H1 (cell line): ENCODE measurements around the gene SLC27A2. TPM values are rescaled to one million over a fixed set of nuclear protein-coding genes. Genes with fewer than 3 reads are reported as not detected.

Experiments
- CTCF ChIA-PET: fragments of 300-600 bp; sonication (Branson Sonifier 250); formaldehyde crosslinking; loops from one replicate; lab custom pipeline; 2021; ENCODE audit not compliant: partially characterized antibody; lab: Charles Lee
- POLR2A ChIA-PET: fragments of 300-600 bp; sonication (Branson Sonifier 250); formaldehyde crosslinking; loops from one replicate; lab custom pipeline; 2021; ENCODE audit warnings: inconsistent platforms; ENCODE audit not compliant: partially characterized antibody; lab: Charles Lee
- DNase-seq, 2 experiments: peaks; one replicate each; pipeline versions ENCODE4 v3.0.0 to v3.0.0-alpha.2; 2010 to 2022; ENCODE audit warnings: low spot score in 2 of 2, low read depth in 1 of 2, mixed read lengths in 1 of 2
- FAIRE-seq: peaks from 2 replicates; lab custom pipeline; 2011; peaks lifted over from hg19 to GRCh38; lab: Jason Lieb, UNC
- H2AFZ ChIP-seq: 2 replicates; pipeline ENCODE4 v1.8.1; 2012; ENCODE audit warnings: low read length, inconsistent platforms
- H2AK5ac ChIP-seq: 2 replicates; pipeline ENCODE4 v1.6.1; 2013; ENCODE audit warnings: low read depth, low read length
- H2BK120ac ChIP-seq: replicated peaks from 2 replicates; pipeline ENCODE3; 2013; ENCODE audit warnings: low read depth, low read length, inconsistent platforms
- H2BK12ac ChIP-seq: 2 replicates; pipeline ENCODE4 v1.6.1; 2013; ENCODE audit warnings: low read depth, low read length
- H2BK15ac ChIP-seq: 2 replicates; pipeline ENCODE4 v1.6.1; 2013; ENCODE audit warnings: low read length
- H2BK20ac ChIP-seq: 2 replicates; pipeline ENCODE4 v1.6.1; 2013; ENCODE audit warnings: low read length
- H2BK5ac ChIP-seq: 2 replicates; pipeline ENCODE4 v1.6.1; 2013; ENCODE audit warnings: low read depth, low read length
- H3K14ac ChIP-seq: 2 replicates; pipeline ENCODE4 v1.6.1; 2013; ENCODE audit warnings: inconsistent platforms; ENCODE audit not compliant: insufficient read length
- H3K18ac ChIP-seq: 2 replicates; pipeline ENCODE4 v1.6.1; 2013; ENCODE audit warnings: low read length; ENCODE audit errors: extremely low read depth
- H3K23ac ChIP-seq: 2 replicates; pipeline ENCODE4 v1.6.1; 2013; ENCODE audit warnings: inconsistent platforms; ENCODE audit not compliant: insufficient read length
- H3K23me2 ChIP-seq: 2 replicates; pipeline ENCODE4 v1.6.1; 2013; ENCODE audit warnings: low read depth, low read length
- H3K27ac ChIP-seq: 2 replicates; pipeline ENCODE4 v1.6.1; 2011; ENCODE audit warnings: low read depth, low read length, inconsistent platforms
- H3K27me3 ChIP-seq, 4 experiments: replicated peaks in 1 of 4; 1 replicate in 1 of 4; 2 replicates in 3 of 4; pipeline versions ENCODE4 v1.6.1 to v1.8.1; 2011 to 2013; ENCODE audit warnings: low read length in 3 of 4, mild to moderate bottlenecking in 3 of 4, inconsistent platforms in 2 of 4, mixed read lengths in 2 of 4, moderate library complexity in 1 of 4; ENCODE audit not compliant: control insufficient read depth in 3 of 4, insufficient read depth in 3 of 4; ENCODE audit errors: extremely low read depth in 1 of 4
- H3K36me3 ChIP-seq, 4 experiments: 2 replicates each; pipeline versions ENCODE4 v1.6.1 to v1.8.1; 2011 to 2013; ENCODE audit warnings: mild to moderate bottlenecking in 4 of 4, low read length in 3 of 4, moderate library complexity in 2 of 4, control low read depth in 1 of 4, inconsistent platforms in 1 of 4; ENCODE audit not compliant: insufficient read depth in 4 of 4, control insufficient read depth in 2 of 4
- H3K4ac ChIP-seq: replicated peaks from 2 replicates; pipeline ENCODE3; 2013; ENCODE audit warnings: low read length, low read depth, mixed read lengths, inconsistent platforms; ENCODE audit not compliant: insufficient read length
- H3K4me1 ChIP-seq, 4 experiments: replicated peaks in 1 of 4; 1 replicate in 1 of 4; 2 replicates in 3 of 4; pipeline versions ENCODE4 v1.6.1 to v1.8.1; 2011 to 2013; ENCODE audit warnings: low read length in 3 of 4, inconsistent platforms in 2 of 4, mixed read lengths in 1 of 4; ENCODE audit not compliant: insufficient read depth in 4 of 4, control insufficient read depth in 3 of 4
- H3K4me2 ChIP-seq, 2 experiments: 2 replicates each; pipeline versions ENCODE4 v1.6.1 to v1.8.1; 2011 to 2013; ENCODE audit warnings: low read depth in 2 of 2, low read length in 2 of 2, control low read depth in 1 of 2, inconsistent platforms in 1 of 2, mild to moderate bottlenecking in 1 of 2; ENCODE audit not compliant: insufficient read depth in 1 of 2
- H3K4me3 ChIP-seq, 4 experiments: fragments of 200-600, 300-600 bp in 1 of 4; sonication (generic), shearing (Covaris generic), sonication (Bioruptor Twin) in 1 of 4; 2 replicates each; pipeline versions ENCODE4 v1.5.1 to v1.8.1; 2011 to 2016; ENCODE audit warnings: low read length in 4 of 4, low read depth in 3 of 4, control low read depth in 2 of 4, inconsistent platforms in 2 of 4, mild to moderate bottlenecking in 2 of 4, mixed read lengths in 1 of 4, moderate library complexity in 1 of 4; ENCODE audit not compliant: insufficient read depth in 2 of 4; ENCODE audit errors: extremely low read depth in 1 of 4
- H3K56ac ChIP-seq: replicated peaks from 2 replicates; pipeline ENCODE3; 2013; ENCODE audit warnings: low read depth, mild to moderate bottlenecking, mixed read lengths, low read length, inconsistent platforms; ENCODE audit not compliant: insufficient read length
- H3K79me1 ChIP-seq: 2 replicates; pipeline ENCODE4 v1.6.1; 2013; ENCODE audit warnings: low read depth, low read length, control low read depth
- H3K79me2 ChIP-seq, 2 experiments: 2 replicates each; pipeline versions ENCODE4 v1.6.1 to v1.8.1; 2012 to 2013; ENCODE audit warnings: low read length in 2 of 2, mild to moderate bottlenecking in 2 of 2, inconsistent platforms in 1 of 2; ENCODE audit not compliant: insufficient read depth in 2 of 2, control insufficient read depth in 1 of 2
- H3K9ac ChIP-seq, 4 experiments: replicated peaks in 1 of 4; 1 replicate in 1 of 4; 2 replicates in 3 of 4; pipeline versions ENCODE4 v1.6.1 to v1.8.1; 2011 to 2013; ENCODE audit warnings: low read depth in 3 of 4, low read length in 3 of 4, control low read depth in 2 of 4, mild to moderate bottlenecking in 2 of 4, moderate library complexity in 2 of 4, inconsistent platforms in 1 of 4; ENCODE audit errors: extremely low read depth in 1 of 4
- H3K9me3 ChIP-seq, 2 experiments: 2 replicates each; pipeline versions ENCODE4 v1.6.1 to v1.8.1; 2012 to 2013; ENCODE audit warnings: mild to moderate bottlenecking in 2 of 2, moderate library complexity in 2 of 2, control low read depth in 1 of 2, inconsistent platforms in 1 of 2, low read depth in 1 of 2, low read length in 1 of 2, mixed read lengths in 1 of 2; ENCODE audit not compliant: insufficient read depth in 2 of 2
- H4K20me1 ChIP-seq, 2 experiments: replicated peaks in 1 of 2; 2 replicates each; pipeline versions ENCODE3 to v1.8.1; 2011 to 2013; ENCODE audit warnings: inconsistent platforms in 2 of 2, low read length in 2 of 2, mild to moderate bottlenecking in 1 of 2; ENCODE audit not compliant: insufficient read depth in 2 of 2, control insufficient read depth in 1 of 2
- H4K5ac ChIP-seq: 2 replicates; pipeline ENCODE4 v1.6.1; 2013; ENCODE audit warnings: low read length, low read depth, mixed read lengths, inconsistent platforms; ENCODE audit not compliant: insufficient read length
- H4K8ac ChIP-seq: 2 replicates; pipeline ENCODE4 v1.8.0; 2013; ENCODE audit warnings: mild to moderate bottlenecking, moderate library complexity, low read length, inconsistent platforms; ENCODE audit not compliant: insufficient read depth; ENCODE audit errors: extremely low read depth
- H4K91ac ChIP-seq: replicated peaks from 2 replicates; pipeline ENCODE3; 2013; ENCODE audit warnings: low read length, mixed read lengths, inconsistent platforms; ENCODE audit not compliant: insufficient read length
- polyA plus RNA-seq, 7 experiments: library from polyadenylated mRNA; depleted of rRNA in 3 of 7; stranded (reverse) in 5 of 7; unstranded in 2 of 7; fragments of >200 nt in 5 of 7; fragments of 200-250 nt in 2 of 7; gene quantifications; 1 replicate in 5 of 7; 2 replicates in 1 of 7; 4 replicates in 1 of 7; pipeline versions ENCODE4 v1.2.1 to v1.2.3, GENCODE V29; 2011 to 2013; ENCODE audit warnings: missing spikeins in 2 of 7, mixed read lengths in 2 of 7
- total RNA-seq: library from RNA; stranded (reverse); fragmentation: NEBNext Ultra II Directional; extraction: Animal tissue kit (Norgen Biotek cat#: 25700); gene quantifications from 2 replicates; pipeline ENCODE4 v1.2.1, GENCODE V29; 2021

Gene SLC27A2
- total and polyA plus RNA-seq, 2 of the 8 experiments (the other 6 are each of a cell fraction or from before 2014, with no cell fraction given): 5.6 to 5.8 TPM

GRCh38 chr15:50233192-50233736, 51.3 kb downstream of the SLC27A2 start:
- no peak overlapping the region for H3K23ac ChIP-seq
- DNase-seq: no peak
- no peak overlapping the region for H3K4ac ChIP-seq
- no peak overlapping the region for H4K91ac ChIP-seq
- H3K9me3 ChIP-seq: no peaks in the 10 kb centered on the region
- H3K27ac ChIP-seq: no peak overlapping the region
- no peak overlapping the region for H3K14ac ChIP-seq
- no peaks in the 10 kb centered on the region for H3K4me1 ChIP-seq
- no peak overlapping the region for H2AK5ac ChIP-seq
- H2BK20ac ChIP-seq: no peak overlapping the region
- H3K79me2 ChIP-seq: no peaks in the 10 kb centered on the region
- no peaks in the 10 kb centered on the region for H4K20me1 ChIP-seq
- no peak overlapping the region for H2BK15ac ChIP-seq
- H3K36me3 ChIP-seq: no peaks in the 10 kb centered on the region; a peak in 1 of 8 replicates
- no peak overlapping the region for H3K4me3 ChIP-seq
- no peak for FAIRE-seq
- no peak overlapping the region for H3K18ac ChIP-seq
- H4K8ac ChIP-seq: no peak overlapping the region
- no peaks in the 10 kb centered on the region for H3K23me2 ChIP-seq
- ChIA-PET CTCF (interaction anchor here (0.7 to 1.6 kb wide), 5 partner anchors 8 to 178 kb away, joined by 3 to 4 read pairs (median 3); no protein-coding TSS in a partner anchor), POLR2A (interaction anchor here (0.7 kb wide), 1 partner anchor 44 kb away, joined by 3 read pairs; no protein-coding TSS in a partner anchor)
- no peak overlapping the region for H3K4me2 ChIP-seq
- no peak overlapping the region for H2BK12ac ChIP-seq
- no peak overlapping the region for H4K5ac ChIP-seq
- H3K79me1 ChIP-seq: no peaks in the 10 kb centered on the region
- no peak overlapping the region for H3K9ac ChIP-seq
- no peak overlapping the region for H2BK5ac ChIP-seq
- H3K56ac ChIP-seq: no peak overlapping the region
- H3K27me3 ChIP-seq: no peaks in the 10 kb centered on the region
- no peak overlapping the region for H2AFZ ChIP-seq
- H2BK120ac ChIP-seq: no peak overlapping the region
